MM.1S (cell line): ENCODE results near the gene MDGA2.

ENCODE experiments used
- EZH2 ChIP-seq: fragments of 300-600 bp; sonication (generic); optimal IDR thresholded peaks from 2 replicates; pipeline ENCODE3; 2017; ENCODE audit warnings: low read depth, mild to moderate bottlenecking, antibody characterized with exemption, low read length, mixed read lengths
- TF ChIP-seq, protein P1 (sequence below): fragments of 300-600 bp; sonication (generic); IDR thresholded peaks from 2 replicates; pipeline ENCODE4 v1.5.1; 2016; ENCODE audit warnings: antibody characterized with exemption, low read length, mixed read lengths

GRCh38 chr14:47186486-47186885 lies 488.9 kb downstream of the MDGA2 start:
- TF ChIP-seq, protein P1, sequence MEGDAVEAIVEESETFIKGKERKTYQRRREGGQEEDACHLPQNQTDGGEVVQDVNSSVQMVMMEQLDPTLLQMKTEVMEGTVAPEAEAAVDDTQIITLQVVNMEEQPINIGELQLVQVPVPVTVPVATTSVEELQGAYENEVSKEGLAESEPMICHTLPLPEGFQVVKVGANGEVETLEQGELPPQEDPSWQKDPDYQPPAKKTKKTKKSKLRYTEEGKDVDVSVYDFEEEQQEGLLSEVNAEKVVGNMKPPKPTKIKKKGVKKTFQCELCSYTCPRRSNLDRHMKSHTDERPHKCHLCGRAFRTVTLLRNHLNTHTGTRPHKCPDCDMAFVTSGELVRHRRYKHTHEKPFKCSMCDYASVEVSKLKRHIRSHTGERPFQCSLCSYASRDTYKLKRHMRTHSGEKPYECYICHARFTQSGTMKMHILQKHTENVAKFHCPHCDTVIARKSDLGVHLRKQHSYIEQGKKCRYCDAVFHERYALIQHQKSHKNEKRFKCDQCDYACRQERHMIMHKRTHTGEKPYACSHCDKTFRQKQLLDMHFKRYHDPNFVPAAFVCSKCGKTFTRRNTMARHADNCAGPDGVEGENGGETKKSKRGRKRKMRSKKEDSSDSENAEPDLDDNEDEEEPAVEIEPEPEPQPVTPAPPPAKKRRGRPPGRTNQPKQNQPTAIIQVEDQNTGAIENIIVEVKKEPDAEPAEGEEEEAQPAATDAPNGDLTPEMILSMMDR = no peak
- TF ChIP-seq EZH2 = no peak
